Measurements from ENCODE around the gene ITSN1.
"Not testable (repeated sequence)": the region's sequence is repeated elsewhere in the genome, so short reads cannot be mapped to it uniquely, and the experiment has no call there.

Gene ITSN1

GRCh38 chr21:33775100-33775828, 133.0 kb downstream of the ITSN1 start:
- peaks cover 7% of the 10 kb centered on the region in 2 donors for H3K36me3 ChIP-seq (ENCODE audit: control insufficient read depth in 1 of 2, insufficient read depth in 2 of 2, low read length in 2 of 2)
- no peak overlapping the region for H3K4me3 ChIP-seq (ENCODE audit: low read depth in 1 of 2, low read length in 2 of 2)
- H3K4me1 ChIP-seq (ENCODE audit: control insufficient read depth in 1 of 2, insufficient read depth in 2 of 2, low read length in 2 of 2) = peaks cover 0 to 2% of the 10 kb centered on the region in 2 donors
- no peaks in the 10 kb centered on the region for H3K27me3 ChIP-seq (ENCODE audit: control insufficient read depth in 1 of 2, insufficient read depth in 2 of 2, low read length in 2 of 2)
- H3K27ac ChIP-seq (ENCODE audit: low read depth, low read length) = no peak overlapping the region
- H3K9ac ChIP-seq (ENCODE audit: low read depth in 1 of 2, low read length in 2 of 2) = no peak overlapping the region
- H3K9me3 ChIP-seq (ENCODE audit: control insufficient read depth in 1 of 2, low read length in 2 of 2) = no peaks in the 10 kb centered on the region

GRCh38 chr21:33780631-33781030, 138.3 kb downstream of the ITSN1 start:
- H3K27ac ChIP-seq (ENCODE audit: low read depth, low read length) = no peak overlapping the region
- H3K36me3 ChIP-seq (ENCODE audit: control insufficient read depth in 1 of 2, insufficient read depth in 2 of 2, low read length in 2 of 2) = no peaks in the 10 kb centered on the region
- no peak overlapping the region for H3K9ac ChIP-seq (ENCODE audit: low read depth in 1 of 2, low read length in 2 of 2)
- H3K27me3 ChIP-seq (ENCODE audit: control insufficient read depth in 1 of 2, insufficient read depth in 2 of 2, low read length in 2 of 2) = no peaks in the 10 kb centered on the region
- no peaks in the 10 kb centered on the region for H3K9me3 ChIP-seq (ENCODE audit: control insufficient read depth in 1 of 2, low read length in 2 of 2)
- H3K4me3 ChIP-seq (ENCODE audit: low read depth in 1 of 2, low read length in 2 of 2) = no peak overlapping the region
- no peaks in the 10 kb centered on the region for H3K4me1 ChIP-seq (ENCODE audit: control insufficient read depth in 1 of 2, insufficient read depth in 2 of 2, low read length in 2 of 2)

- H3K4me3 ChIP-seq (ENCODE audit: low read depth in 1 of 2, low read length in 2 of 2) = no peak overlapping the region
- no peaks in the 10 kb centered on the region for H3K4me1 ChIP-seq (ENCODE audit: control insufficient read depth in 1 of 2, insufficient read depth in 2 of 2, low read length in 2 of 2)
- no peak overlapping the region for H3K9ac ChIP-seq (ENCODE audit: low read depth in 1 of 2, low read length in 2 of 2)
- H3K27me3 ChIP-seq (ENCODE audit: control insufficient read depth in 1 of 2, insufficient read depth in 2 of 2, low read length in 2 of 2) = no peaks in the 10 kb centered on the region
- no peak overlapping the region for H3K27ac ChIP-seq (ENCODE audit: low read depth, low read length)
- no peaks in the 10 kb centered on the region for H3K9me3 ChIP-seq (ENCODE audit: control insufficient read depth in 1 of 2, low read length in 2 of 2)
- H3K36me3 ChIP-seq (ENCODE audit: control insufficient read depth in 1 of 2, insufficient read depth in 2 of 2, low read length in 2 of 2) = no peaks in the 10 kb centered on the region
Observed at GRCh38 chr21:33781121-33781520, 138.8 kb downstream of the ITSN1 start.

- H3K4me3 ChIP-seq (ENCODE audit: low read depth in 1 of 2, low read length in 2 of 2) = no peak overlapping the region
- H3K27me3 ChIP-seq (ENCODE audit: control insufficient read depth in 1 of 2, insufficient read depth in 2 of 2, low read length in 2 of 2) = no peaks in the 10 kb centered on the region
- H3K4me1 ChIP-seq (ENCODE audit: control insufficient read depth in 1 of 2, insufficient read depth in 2 of 2, low read length in 2 of 2) = no peaks in the 10 kb centered on the region
- H3K36me3 ChIP-seq (ENCODE audit: control insufficient read depth in 1 of 2, insufficient read depth in 2 of 2, low read length in 2 of 2) = peaks cover 0 to 3% of the 10 kb centered on the region in 2 donors
- H3K27ac ChIP-seq (ENCODE audit: low read depth, low read length) = no peak overlapping the region
- H3K9ac ChIP-seq (ENCODE audit: low read depth in 1 of 2, low read length in 2 of 2) = no peak overlapping the region
- no peaks in the 10 kb centered on the region for H3K9me3 ChIP-seq (ENCODE audit: control insufficient read depth in 1 of 2, low read length in 2 of 2)
Observed at GRCh38 chr21:33783187-33783979, 141.1 kb downstream of the ITSN1 start.

GRCh38 chr21:33787431-33787830, 145.1 kb downstream of the ITSN1 start:
- Histone ChIP-seq H3K36me3 (ENCODE audit: control insufficient read depth in 1 of 2, insufficient read depth in 2 of 2, low read length in 2 of 2) (peaks cover 0 to 3% of the 10 kb centered on the region in 2 donors), H3K9ac (ENCODE audit: low read depth in 1 of 2, low read length in 2 of 2) (no peak overlapping the region), H3K9me3 (ENCODE audit: control insufficient read depth in 1 of 2, low read length in 2 of 2) (no peaks in the 10 kb centered on the region), H3K4me3 (ENCODE audit: low read depth in 1 of 2, low read length in 2 of 2) (no peak overlapping the region), H3K27me3 (ENCODE audit: control insufficient read depth in 1 of 2, insufficient read depth in 2 of 2, low read length in 2 of 2) (no peaks in the 10 kb centered on the region), H3K4me1 (ENCODE audit: control insufficient read depth in 1 of 2, insufficient read depth in 2 of 2, low read length in 2 of 2) (no peaks in the 10 kb centered on the region), H3K27ac (ENCODE audit: low read depth, low read length) (no peak overlapping the region)

GRCh38 chr21:33788438-33788837, 146.1 kb downstream of the ITSN1 start:
- not testable (repeated sequence) for H3K9me3 ChIP-seq (ENCODE audit: control insufficient read depth in 1 of 2, low read length in 2 of 2); H3K4me1 ChIP-seq (ENCODE audit: control insufficient read depth in 1 of 2, insufficient read depth in 2 of 2, low read length in 2 of 2); H3K36me3 ChIP-seq (ENCODE audit: control insufficient read depth in 1 of 2, insufficient read depth in 2 of 2, low read length in 2 of 2)

GRCh38 chr21:33789697-33790096, 147.4 kb downstream of the ITSN1 start:
- peaks cover 0 to 3% of the 10 kb centered on the region in 2 donors for H3K36me3 ChIP-seq (ENCODE audit: control insufficient read depth in 1 of 2, insufficient read depth in 2 of 2, low read length in 2 of 2)
- no peaks in the 10 kb centered on the region for H3K27me3 ChIP-seq (ENCODE audit: control insufficient read depth in 1 of 2, insufficient read depth in 2 of 2, low read length in 2 of 2)
- no peaks in the 10 kb centered on the region for H3K4me1 ChIP-seq (ENCODE audit: control insufficient read depth in 1 of 2, insufficient read depth in 2 of 2, low read length in 2 of 2)
- H3K9ac ChIP-seq (ENCODE audit: low read depth in 1 of 2, low read length in 2 of 2) = no peak overlapping the region
- H3K4me3 ChIP-seq (ENCODE audit: low read depth in 1 of 2, low read length in 2 of 2) = no peak overlapping the region
- no peak overlapping the region for H3K27ac ChIP-seq (ENCODE audit: low read depth, low read length)
- H3K9me3 ChIP-seq (ENCODE audit: control insufficient read depth in 1 of 2, low read length in 2 of 2) = no peaks in the 10 kb centered on the region

More at GRCh38 chr21:33788438-33788837, 146.1 kb downstream of the ITSN1 start:
- not testable (repeated sequence) for H3K9ac ChIP-seq (ENCODE audit: low read depth in 1 of 2, low read length in 2 of 2); H3K4me3 ChIP-seq (ENCODE audit: low read depth in 1 of 2, low read length in 2 of 2); H3K27me3 ChIP-seq (ENCODE audit: control insufficient read depth in 1 of 2, insufficient read depth in 2 of 2, low read length in 2 of 2); H3K27ac ChIP-seq (ENCODE audit: low read depth, low read length)

GRCh38 chr21:33791073-33791472, 148.8 kb downstream of the ITSN1 start:
- Histone ChIP-seq H3K27me3 (ENCODE audit: control insufficient read depth in 1 of 2, insufficient read depth in 2 of 2, low read length in 2 of 2) (no peaks in the 10 kb centered on the region), H3K9me3 (ENCODE audit: control insufficient read depth in 1 of 2, low read length in 2 of 2) (no peaks in the 10 kb centered on the region), H3K4me1 (ENCODE audit: control insufficient read depth in 1 of 2, insufficient read depth in 2 of 2, low read length in 2 of 2) (no peaks in the 10 kb centered on the region), H3K27ac (ENCODE audit: low read depth, low read length) (no peak overlapping the region), H3K36me3 (ENCODE audit: control insufficient read depth in 1 of 2, insufficient read depth in 2 of 2, low read length in 2 of 2) (peaks cover 0 to 5% of the 10 kb centered on the region in 2 donors), H3K4me3 (ENCODE audit: low read depth in 1 of 2, low read length in 2 of 2) (no peak overlapping the region), H3K9ac (ENCODE audit: low read depth in 1 of 2, low read length in 2 of 2) (no peak overlapping the region)

- Histone ChIP-seq H3K4me3 (ENCODE audit: low read depth in 1 of 2, low read length in 2 of 2) (no peak overlapping the region), H3K27ac (ENCODE audit: low read depth, low read length) (no peak overlapping the region), H3K36me3 (ENCODE audit: control insufficient read depth in 1 of 2, insufficient read depth in 2 of 2, low read length in 2 of 2) (peaks cover 2 to 3% of the 10 kb centered on the region in 2 donors), H3K9me3 (ENCODE audit: control insufficient read depth in 1 of 2, low read length in 2 of 2) (no peaks in the 10 kb centered on the region), H3K9ac (ENCODE audit: low read depth in 1 of 2, low read length in 2 of 2) (no peak overlapping the region), H3K4me1 (ENCODE audit: control insufficient read depth in 1 of 2, insufficient read depth in 2 of 2, low read length in 2 of 2) (no peaks in the 10 kb centered on the region), H3K27me3 (ENCODE audit: control insufficient read depth in 1 of 2, insufficient read depth in 2 of 2, low read length in 2 of 2) (no peaks in the 10 kb centered on the region)
Observed at GRCh38 chr21:33794596-33794995, 152.3 kb downstream of the ITSN1 start.

- Histone ChIP-seq H3K27me3 (ENCODE audit: control insufficient read depth in 1 of 2, insufficient read depth in 2 of 2, low read length in 2 of 2) (no peaks in the 10 kb centered on the region), H3K9me3 (ENCODE audit: control insufficient read depth in 1 of 2, low read length in 2 of 2) (no peaks in the 10 kb centered on the region), H3K9ac (ENCODE audit: low read depth in 1 of 2, low read length in 2 of 2) (no peak overlapping the region), H3K27ac (ENCODE audit: low read depth, low read length) (no peak overlapping the region), H3K4me3 (ENCODE audit: low read depth in 1 of 2, low read length in 2 of 2) (no peak overlapping the region), H3K36me3 (ENCODE audit: control insufficient read depth in 1 of 2, insufficient read depth in 2 of 2, low read length in 2 of 2) (peaks cover 2 to 3% of the 10 kb centered on the region in 2 donors), H3K4me1 (ENCODE audit: control insufficient read depth in 1 of 2, insufficient read depth in 2 of 2, low read length in 2 of 2) (no peaks in the 10 kb centered on the region)
Observed at GRCh38 chr21:33797565-33797964, 155.3 kb downstream of the ITSN1 start.

All from duodenal mucosa (tissue), 2 donors.